Measurements from ENCODE around the gene AACS. TPM values are rescaled to one million over a fixed set of nuclear protein-coding genes. Genes with fewer than 3 reads are reported as not detected.

AACS gene
- total and polyA plus RNA-seq, 2 of the 8 experiments (the other 6 are each of a cell fraction or from before 2014, with no cell fraction given): 51.9 to 52.4 TPM

DNA sequence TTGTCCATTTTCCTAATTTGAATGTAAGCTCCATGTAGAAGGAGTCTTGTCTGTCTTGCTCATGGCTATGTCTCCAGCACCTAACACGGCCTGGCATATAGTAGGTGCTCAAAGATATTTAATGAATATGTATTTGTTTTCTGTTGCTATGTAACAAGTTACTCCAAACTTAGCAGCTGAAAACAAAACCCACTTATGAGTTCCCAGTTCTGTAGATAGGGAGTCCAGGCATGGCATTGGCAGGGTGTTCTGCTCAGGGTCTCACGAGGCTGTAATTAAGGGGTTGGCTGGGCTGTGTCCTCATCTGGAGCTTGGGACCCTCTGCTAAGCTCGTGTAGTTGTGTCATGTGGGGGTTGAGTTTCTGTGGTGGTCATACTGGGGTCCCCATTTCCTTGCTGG lies 106.0 kb downstream of the AACS start (continued):
- TF ChIP-seq, protein P1, sequence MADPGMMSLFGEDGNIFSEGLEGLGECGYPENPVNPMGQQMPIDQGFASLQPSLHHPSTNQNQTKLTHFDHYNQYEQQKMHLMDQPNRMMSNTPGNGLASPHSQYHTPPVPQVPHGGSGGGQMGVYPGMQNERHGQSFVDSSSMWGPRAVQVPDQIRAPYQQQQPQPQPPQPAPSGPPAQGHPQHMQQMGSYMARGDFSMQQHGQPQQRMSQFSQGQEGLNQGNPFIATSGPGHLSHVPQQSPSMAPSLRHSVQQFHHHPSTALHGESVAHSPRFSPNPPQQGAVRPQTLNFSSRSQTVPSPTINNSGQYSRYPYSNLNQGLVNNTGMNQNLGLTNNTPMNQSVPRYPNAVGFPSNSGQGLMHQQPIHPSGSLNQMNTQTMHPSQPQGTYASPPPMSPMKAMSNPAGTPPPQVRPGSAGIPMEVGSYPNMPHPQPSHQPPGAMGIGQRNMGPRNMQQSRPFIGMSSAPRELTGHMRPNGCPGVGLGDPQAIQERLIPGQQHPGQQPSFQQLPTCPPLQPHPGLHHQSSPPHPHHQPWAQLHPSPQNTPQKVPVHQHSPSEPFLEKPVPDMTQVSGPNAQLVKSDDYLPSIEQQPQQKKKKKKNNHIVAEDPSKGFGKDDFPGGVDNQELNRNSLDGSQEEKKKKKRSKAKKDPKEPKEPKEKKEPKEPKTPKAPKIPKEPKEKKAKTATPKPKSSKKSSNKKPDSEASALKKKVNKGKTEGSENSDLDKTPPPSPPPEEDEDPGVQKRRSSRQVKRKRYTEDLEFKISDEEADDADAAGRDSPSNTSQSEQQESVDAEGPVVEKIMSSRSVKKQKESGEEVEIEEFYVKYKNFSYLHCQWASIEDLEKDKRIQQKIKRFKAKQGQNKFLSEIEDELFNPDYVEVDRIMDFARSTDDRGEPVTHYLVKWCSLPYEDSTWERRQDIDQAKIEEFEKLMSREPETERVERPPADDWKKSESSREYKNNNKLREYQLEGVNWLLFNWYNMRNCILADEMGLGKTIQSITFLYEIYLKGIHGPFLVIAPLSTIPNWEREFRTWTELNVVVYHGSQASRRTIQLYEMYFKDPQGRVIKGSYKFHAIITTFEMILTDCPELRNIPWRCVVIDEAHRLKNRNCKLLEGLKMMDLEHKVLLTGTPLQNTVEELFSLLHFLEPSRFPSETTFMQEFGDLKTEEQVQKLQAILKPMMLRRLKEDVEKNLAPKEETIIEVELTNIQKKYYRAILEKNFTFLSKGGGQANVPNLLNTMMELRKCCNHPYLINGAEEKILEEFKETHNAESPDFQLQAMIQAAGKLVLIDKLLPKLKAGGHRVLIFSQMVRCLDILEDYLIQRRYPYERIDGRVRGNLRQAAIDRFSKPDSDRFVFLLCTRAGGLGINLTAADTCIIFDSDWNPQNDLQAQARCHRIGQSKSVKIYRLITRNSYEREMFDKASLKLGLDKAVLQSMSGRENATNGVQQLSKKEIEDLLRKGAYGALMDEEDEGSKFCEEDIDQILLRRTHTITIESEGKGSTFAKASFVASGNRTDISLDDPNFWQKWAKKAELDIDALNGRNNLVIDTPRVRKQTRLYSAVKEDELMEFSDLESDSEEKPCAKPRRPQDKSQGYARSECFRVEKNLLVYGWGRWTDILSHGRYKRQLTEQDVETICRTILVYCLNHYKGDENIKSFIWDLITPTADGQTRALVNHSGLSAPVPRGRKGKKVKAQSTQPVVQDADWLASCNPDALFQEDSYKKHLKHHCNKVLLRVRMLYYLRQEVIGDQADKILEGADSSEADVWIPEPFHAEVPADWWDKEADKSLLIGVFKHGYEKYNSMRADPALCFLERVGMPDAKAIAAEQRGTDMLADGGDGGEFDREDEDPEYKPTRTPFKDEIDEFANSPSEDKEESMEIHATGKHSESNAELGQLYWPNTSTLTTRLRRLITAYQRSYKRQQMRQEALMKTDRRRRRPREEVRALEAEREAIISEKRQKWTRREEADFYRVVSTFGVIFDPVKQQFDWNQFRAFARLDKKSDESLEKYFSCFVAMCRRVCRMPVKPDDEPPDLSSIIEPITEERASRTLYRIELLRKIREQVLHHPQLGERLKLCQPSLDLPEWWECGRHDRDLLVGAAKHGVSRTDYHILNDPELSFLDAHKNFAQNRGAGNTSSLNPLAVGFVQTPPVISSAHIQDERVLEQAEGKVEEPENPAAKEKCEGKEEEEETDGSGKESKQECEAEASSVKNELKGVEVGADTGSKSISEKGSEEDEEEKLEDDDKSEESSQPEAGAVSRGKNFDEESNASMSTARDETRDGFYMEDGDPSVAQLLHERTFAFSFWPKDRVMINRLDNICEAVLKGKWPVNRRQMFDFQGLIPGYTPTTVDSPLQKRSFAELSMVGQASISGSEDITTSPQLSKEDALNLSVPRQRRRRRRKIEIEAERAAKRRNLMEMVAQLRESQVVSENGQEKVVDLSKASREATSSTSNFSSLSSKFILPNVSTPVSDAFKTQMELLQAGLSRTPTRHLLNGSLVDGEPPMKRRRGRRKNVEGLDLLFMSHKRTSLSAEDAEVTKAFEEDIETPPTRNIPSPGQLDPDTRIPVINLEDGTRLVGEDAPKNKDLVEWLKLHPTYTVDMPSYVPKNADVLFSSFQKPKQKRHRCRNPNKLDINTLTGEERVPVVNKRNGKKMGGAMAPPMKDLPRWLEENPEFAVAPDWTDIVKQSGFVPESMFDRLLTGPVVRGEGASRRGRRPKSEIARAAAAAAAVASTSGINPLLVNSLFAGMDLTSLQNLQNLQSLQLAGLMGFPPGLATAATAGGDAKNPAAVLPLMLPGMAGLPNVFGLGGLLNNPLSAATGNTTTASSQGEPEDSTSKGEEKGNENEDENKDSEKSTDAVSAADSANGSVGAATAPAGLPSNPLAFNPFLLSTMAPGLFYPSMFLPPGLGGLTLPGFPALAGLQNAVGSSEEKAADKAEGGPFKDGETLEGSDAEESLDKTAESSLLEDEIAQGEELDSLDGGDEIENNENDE (IDR thresholded peaks at IDR 0.05; ENCODE audit: insufficient replicate concordance, low read length): no peak
- TF ChIP-seq SUZ12 (IDR thresholded peaks at IDR 0.05; ENCODE audit: low read length) (no peak), RAD21 (IDR thresholded peaks at IDR 0.05 in 1 of 2, conservative IDR thresholded peaks at IDR 0.05 in 1 of 2; ENCODE audit: low read depth in 2 of 2, low read length in 2 of 2) (no peak), PHF8 (conservative IDR thresholded peaks at IDR 0.05; ENCODE audit: low read depth, low read length) (no peak), KDM5A (IDR thresholded peaks at IDR 0.05; ENCODE audit: low read length) (no peak), KDM1A (IDR thresholded peaks at IDR 0.05; ENCODE audit: borderline replicate concordance, low read length) (no peak), BACH1 (IDR thresholded peaks at IDR 0.05; ENCODE audit: low read length) (no peak), HDAC2 (IDR thresholded peaks at IDR 0.05; ENCODE audit: borderline replicate concordance in 1 of 2, low read depth in 2 of 2, low read length in 2 of 2) (no peak), CTBP2 (IDR thresholded peaks at IDR 0.05; ENCODE audit: borderline replicate concordance, insufficient read depth, insufficient read length, low read length) (no peak)

Data from H1 (cell line).